Right forelimb (tissue), 1 donor: Measurements from ENCODE around the gene FTHL17.

Experiments
- DNase-seq: peaks from one replicate; pipeline ENCODE4 v3.0.0-alpha.2; 2018

The FTHL17 gene

DNA sequence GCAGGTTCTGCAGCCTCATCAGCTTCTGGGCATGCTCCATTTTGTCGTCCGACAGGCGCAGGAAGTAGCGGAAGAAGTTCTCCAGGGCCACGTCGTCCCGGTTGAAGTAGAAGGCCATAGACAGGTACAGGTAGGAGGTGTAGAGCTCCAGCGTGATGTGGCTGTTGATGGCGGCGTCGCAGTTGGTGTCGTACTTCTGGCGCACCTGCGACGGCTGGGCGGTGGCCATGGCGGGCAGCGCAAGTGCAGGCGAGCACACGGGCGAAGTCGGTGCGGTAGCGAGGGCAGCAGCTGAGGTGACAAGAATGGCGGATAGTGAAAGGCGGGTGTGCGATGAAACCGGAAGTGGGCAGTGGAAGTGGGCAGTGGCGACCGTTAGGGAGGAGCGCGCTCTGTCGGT is at the start of gene FTHL17:
TSS of gene FTHL17 (minus strand) at position 317 of the 400 bp plus-strand sequence. CDS start at position 229, 88 bp downstream.
- DNase-seq = no peak

DNA sequence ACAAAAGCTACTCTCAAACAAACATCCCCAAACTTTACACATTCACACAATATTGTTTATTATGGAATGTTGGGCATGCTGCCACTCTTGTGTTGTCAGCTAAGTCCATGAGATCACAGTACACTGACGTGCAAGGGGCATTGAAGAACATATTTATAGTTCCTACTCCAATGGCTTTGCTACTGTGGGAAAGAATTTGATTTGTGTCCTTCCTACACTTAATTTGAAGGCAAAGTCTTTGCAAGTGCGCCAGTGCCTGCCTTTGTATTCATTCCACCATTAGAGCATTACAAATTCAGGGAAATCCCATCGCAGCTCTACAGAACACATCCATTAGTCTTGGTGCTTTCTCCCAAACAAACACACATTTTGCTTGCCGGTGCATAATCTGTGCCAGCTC is 45.4 kb upstream of the FTHL17 start:
- no peak for DNase-seq

DNA sequence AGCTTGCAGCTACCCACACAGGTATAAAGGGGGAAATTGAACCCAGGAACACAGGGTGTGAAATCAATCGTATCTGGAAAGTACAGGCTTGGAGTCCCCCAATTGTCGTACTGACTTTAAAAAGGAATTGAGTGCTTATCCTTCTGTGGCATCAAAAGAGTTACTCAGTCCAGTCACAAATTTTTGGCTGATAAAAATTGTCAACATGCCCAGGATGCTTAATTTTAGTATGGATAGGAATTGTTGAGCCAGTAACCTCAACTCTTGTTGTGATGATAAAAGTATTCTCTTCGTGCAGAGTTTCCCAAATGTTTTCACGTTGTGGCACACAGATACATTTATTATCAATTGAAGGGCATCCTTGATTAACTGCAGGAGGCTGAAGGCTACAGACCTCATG is 43.6 kb upstream of the FTHL17 start:
- no peak for DNase-seq

DNA sequence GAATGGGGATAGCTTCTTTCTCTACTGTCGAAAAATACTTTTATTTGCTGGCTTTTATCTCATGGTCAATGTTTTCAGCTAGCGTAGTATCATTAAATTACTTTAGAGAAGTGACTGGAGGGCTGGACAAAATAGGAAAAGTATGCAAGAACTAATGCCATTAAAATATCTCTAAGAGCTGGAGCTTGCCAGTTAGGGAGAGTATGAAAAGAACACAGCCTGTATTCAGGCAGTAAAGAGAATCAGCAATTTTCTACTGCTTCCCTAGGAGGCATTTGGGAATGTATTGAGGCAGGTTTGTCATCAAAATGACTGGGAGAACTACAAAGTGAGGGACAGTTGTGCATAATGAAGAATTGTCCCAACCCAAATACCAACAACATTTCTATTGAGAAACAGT is 43.0 kb upstream of the FTHL17 start:
- DNase-seq = no peak

GRCh38 chrX:31112226-31112999 is 40.6 kb upstream of the FTHL17 start:
- no peak for DNase-seq

DNA sequence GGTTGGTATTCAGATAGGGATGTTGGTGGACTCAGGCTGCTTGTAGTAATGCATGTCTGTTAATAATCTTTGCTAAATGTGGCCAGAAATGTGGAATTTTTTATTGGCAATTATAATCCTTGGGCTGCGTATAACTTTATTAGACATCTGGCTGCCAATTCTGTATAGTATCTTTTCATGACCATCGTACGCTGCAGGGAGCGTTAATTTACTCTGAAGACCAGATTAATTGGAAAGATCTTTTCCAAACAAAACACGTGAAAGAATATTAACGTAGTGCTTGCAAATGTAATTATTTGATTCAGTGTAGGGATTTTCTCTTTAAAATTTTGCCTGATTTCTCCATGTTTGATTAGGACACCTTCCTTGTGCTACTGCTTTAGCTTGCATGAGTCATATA is 38.8 kb upstream of the FTHL17 start:
- DNase-seq = no peak

GRCh38 chrX:31099536-31100090 is 27.8 kb upstream of the FTHL17 start:
- DNase-seq = no peak

DNA sequence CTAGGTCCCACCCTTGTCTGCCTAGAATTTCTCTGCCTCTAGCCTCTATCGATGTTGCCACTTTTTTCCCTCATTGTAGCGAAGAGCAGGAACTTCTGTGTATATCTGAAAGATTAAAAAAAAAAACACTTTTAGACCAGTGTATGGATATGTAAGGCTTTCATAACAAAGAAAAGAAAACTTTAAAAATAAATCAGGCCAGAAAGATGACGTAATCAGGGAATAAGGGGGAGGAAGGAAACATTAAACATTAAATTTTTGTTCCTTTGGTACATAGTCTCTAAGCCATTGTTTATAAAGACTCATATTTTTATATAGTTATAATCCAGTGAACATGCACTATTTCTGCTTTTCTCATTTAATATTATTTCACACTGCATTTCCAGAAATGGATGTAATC is 26.2 kb upstream of the FTHL17 start:
- no peak for DNase-seq

GRCh38 chrX:31093639-31093975 is 21.8 kb upstream of the FTHL17 start:
- DNase-seq = no peak

- DNase-seq = no peak
These were observed 21.3 kb upstream of the FTHL17 start for GRCh38 chrX:31092970-31093638.

DNA sequence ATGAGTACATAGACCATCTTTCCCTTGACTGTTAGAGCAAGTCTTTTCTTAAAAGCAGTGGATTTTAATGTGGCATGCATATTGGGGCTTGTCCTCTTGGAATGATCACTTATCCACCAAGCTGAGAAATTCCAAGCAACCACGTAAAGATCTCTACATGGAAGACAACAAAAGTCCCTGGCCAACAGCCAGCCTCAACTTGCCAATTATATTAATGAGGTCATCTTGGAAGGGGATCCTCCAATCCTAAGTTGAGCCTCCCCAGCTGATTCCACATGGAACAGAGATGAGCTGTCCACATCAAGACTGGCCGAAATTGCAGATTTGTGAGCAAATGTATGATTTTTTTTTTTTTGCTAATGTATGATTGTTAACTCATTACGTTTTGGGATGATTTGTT is 20.6 kb upstream of the FTHL17 start:
- DNase-seq = no peak

GRCh38 chrX:31091819-31092218 is 20.0 kb upstream of the FTHL17 start:
- no peak for DNase-seq

DNA sequence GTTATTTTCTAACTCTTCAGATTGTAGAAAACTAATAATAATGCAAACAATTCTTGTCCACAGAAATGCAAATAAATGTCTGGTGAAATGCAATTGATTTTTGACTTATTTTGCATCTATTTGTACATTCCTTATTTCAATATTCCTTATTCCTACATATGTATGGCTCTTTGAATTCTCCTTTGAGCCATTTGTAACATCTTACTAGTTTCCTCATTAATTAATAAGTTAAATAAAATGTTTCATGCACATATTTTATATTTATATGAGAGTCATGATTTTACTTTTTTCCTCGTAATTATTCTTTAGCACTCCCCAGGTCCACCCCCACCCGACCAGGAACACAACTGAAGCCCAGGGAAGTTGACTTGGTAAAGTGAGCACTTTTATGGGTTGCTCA is 2.7 kb upstream of the FTHL17 start:
- DNase-seq = no peak

- DNase-seq = no peak
These were observed 579 bp downstream of the FTHL17 start for GRCh38 chrX:31071262-31071661.

GRCh38 chrX:31070057-31070468 is 1.8 kb downstream of the FTHL17 start:
- DNase-seq = no peak

DNA sequence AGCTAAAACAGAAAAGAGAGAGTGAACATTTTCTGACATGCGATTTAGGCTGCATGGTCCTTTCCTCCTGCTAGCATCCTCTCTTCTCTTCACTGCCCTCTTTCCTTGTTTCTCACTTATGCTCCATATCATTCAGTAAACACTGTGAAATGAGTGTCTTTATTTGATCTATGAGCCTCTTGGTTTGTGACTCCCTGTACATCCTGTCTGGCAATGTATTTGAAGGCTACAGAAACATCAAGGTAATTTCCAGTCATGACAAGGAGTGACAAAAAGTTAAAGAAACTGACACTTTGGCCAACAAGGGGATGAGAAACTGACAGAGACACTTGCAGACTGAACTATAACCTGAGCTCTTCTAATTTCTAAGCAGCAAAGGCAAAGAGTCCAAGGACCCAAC is 8.7 kb downstream of the FTHL17 start:
- no peak for DNase-seq

DNA sequence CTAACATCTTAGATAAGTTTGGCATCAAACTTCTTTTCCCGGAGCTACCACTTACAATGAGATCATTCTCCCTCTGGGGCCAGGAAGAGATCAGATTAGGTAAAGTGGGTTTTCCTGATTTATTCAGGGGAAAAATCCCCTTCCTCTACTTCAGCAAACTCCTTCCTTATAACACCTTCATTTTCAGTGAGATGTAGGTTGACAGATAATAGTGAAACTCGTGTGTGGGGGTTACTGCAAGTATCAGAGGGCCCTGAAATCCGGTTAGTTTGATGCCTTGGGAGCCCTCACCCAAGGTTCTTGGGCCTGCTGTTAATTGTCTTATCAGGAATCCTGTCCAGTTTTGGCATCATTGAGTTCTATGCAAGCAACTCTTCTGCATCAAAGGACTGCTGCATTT is 10.8 kb downstream of the FTHL17 start:
- DNase-seq = no peak

- DNase-seq = no peak
These were observed 11.8 kb downstream of the FTHL17 start for GRCh38 chrX:31060016-31060415.

- no peak for DNase-seq
These were observed 13.6 kb downstream of the FTHL17 start for GRCh38 chrX:31058284-31058683.

- DNase-seq = no peak
These were observed 14.2 kb downstream of the FTHL17 start for GRCh38 chrX:31057691-31058090.

DNA sequence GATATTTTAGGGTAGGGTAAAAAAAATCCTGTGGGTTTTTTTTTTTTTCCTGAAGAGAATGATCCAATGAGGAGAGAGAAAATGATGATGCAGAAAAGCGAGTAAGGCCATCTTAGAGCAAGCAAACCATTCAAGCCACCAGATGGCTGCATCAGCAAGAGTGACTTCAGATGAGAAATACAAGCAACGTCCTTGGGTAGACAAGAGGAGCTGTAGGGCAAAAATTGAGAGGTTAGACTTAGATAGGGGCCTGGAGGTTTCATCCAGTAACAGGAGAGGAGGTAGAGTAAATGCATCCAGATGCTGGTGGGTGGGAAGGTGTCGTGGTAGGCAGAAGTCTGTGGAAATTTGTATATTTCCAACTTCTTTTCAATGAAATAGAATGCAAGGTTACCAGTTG is 14.6 kb downstream of the FTHL17 start:
- DNase-seq = no peak

- no peak for DNase-seq
These were observed 18.2 kb downstream of the FTHL17 start for GRCh38 chrX:31053621-31054020.

DNA sequence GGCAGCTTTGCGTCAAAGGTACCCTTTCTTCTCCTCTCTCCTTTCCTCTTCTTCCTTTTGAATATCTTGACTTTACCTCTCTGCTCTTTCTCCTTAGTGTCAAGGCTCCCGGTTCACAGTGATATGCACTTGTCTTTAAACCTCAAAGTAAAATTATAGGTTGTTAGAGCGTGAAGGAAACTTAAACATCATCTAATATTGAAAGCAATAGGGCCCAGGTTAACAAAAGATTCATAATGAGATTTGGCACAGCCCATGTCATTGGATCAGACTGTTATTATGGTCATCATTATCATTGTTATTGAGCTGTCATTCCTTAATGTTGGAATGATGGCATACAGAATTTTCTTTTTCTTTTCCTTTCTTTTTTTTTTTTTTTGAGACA is 32.5 kb downstream of the FTHL17 start:
- no peak for DNase-seq

DNA sequence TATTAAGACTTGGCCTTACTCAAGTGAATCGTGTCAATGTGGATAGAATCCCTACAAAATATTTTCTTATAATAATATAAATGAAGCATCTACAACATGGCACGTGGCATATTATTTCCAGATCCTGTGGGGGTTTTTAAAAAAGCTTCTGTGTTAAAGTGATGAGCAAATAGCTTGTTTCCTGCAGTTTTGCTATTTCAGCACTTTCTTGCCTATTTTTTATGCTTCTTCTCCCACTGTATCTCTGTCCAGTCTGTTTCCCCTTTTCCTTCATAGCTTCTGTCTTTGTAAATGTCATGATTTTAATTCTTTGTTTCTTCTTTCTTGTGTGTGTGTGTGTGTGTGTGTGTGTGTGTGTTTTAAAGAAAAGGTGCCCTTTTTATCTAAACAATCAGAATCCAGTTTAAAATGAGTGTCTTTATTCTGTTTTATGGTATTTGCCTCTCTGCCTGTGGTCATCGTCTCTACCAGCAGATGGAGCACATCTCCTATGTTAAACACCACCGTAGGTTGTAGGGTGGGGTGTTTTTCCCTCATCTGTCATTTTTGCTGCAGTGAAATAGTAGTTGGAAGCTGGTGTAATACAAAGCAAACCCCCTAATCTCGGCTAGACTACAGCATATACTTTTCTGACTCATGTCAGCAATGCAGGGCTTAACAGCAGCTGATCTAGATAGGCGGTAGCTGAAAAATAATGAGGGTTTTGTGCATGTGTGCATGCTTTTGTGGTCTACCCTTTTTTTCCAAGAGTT is 33.1 kb downstream of the FTHL17 start:
- DNase-seq = peak; percentile 47
